Neutrophil (primary cell): ENCODE data around the gene CDK5R1.
"Not testable (repeated sequence)": the region's sequence is repeated elsewhere in the genome, so short reads cannot be mapped to it uniquely, and the experiment has no call there.

Source experiments
- H3K27ac ChIP-seq: fragments of 200-600 bp; sonication (generic); 2 replicates; pipeline ENCODE4 v1.5.1; 2016; ENCODE audit warnings: mild to moderate bottlenecking, moderate library complexity
- H3K27me3 ChIP-seq: fragments of 200-600 bp; sonication (generic); 2 replicates; pipeline ENCODE4 v1.6.0; 2016; ENCODE audit warnings: mild to moderate bottlenecking
- H3K36me3 ChIP-seq: fragments of 200-600 bp; sonication (generic); 2 replicates; pipeline ENCODE4 v1.5.1; 2017
- H3K4me1 ChIP-seq, 2 experiments: fragments of 200-600 bp in 1 of 2; sonication (generic) in 1 of 2; 1 replicate in 1 of 2; 2 replicates in 1 of 2; pipeline versions ENCODE4 v1.5.1 to v1.6.1; 2013 to 2016; ENCODE audit warnings: low read depth in 1 of 2, low read length in 1 of 2, mild to moderate bottlenecking in 1 of 2, moderate library complexity in 1 of 2; ENCODE audit not compliant: control insufficient read depth in 1 of 2, insufficient read depth in 1 of 2
- H3K4me3 ChIP-seq, 2 experiments: fragments of 200-600 bp in 1 of 2; sonication (generic) in 1 of 2; 1 replicate in 1 of 2; 2 replicates in 1 of 2; pipeline ENCODE4 v1.5.1; 2013 to 2016; ENCODE audit warnings: low read depth in 1 of 2, low read length in 1 of 2, mild to moderate bottlenecking in 1 of 2, moderate library complexity in 1 of 2
- H3K9me3 ChIP-seq: fragments of 200-600 bp; sonication (generic); 2 replicates; pipeline ENCODE4 v1.5.1; 2016
- TF ChIP-seq, protein P1 (sequence below): fragments of 200-600 bp; sonication (generic); IDR thresholded peaks from 2 replicates; pipeline ENCODE4 v1.5.1; 2016; ENCODE audit warnings: antibody characterized with exemption

CDK5R1 gene

DNA sequence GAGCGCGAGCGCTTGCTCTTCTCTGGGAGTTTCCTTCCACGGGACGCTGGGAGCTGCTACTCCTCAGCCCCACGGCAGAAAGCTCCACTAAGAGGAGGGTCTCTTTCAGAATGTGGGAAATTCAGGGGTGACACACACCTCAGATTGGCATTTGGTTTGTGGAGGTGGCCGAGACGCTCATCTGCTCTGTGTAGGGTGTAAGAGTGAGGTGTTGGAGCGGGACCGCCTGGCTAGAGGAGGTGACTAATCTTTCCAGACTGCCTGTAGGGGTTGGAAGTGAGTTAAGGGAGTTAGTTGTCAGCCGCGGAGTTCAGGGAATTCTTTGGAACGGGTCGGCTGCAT is 41.7 kb upstream of the CDK5R1 start:
- Histone ChIP-seq H3K27me3 (peaks cover 29% of the 10 kb centered on the region), H3K4me3 (peak overlapping the region; percentile 85 to 94), H3K27ac (peak overlapping the region; percentile 67), H3K9me3 (no peaks in the 10 kb centered on the region), H3K36me3 (peaks cover 31% of the 10 kb centered on the region), H3K4me1 (peaks cover 15 to 20% of the 10 kb centered on the region in 2 experiments)
- TF ChIP-seq, protein P1, sequence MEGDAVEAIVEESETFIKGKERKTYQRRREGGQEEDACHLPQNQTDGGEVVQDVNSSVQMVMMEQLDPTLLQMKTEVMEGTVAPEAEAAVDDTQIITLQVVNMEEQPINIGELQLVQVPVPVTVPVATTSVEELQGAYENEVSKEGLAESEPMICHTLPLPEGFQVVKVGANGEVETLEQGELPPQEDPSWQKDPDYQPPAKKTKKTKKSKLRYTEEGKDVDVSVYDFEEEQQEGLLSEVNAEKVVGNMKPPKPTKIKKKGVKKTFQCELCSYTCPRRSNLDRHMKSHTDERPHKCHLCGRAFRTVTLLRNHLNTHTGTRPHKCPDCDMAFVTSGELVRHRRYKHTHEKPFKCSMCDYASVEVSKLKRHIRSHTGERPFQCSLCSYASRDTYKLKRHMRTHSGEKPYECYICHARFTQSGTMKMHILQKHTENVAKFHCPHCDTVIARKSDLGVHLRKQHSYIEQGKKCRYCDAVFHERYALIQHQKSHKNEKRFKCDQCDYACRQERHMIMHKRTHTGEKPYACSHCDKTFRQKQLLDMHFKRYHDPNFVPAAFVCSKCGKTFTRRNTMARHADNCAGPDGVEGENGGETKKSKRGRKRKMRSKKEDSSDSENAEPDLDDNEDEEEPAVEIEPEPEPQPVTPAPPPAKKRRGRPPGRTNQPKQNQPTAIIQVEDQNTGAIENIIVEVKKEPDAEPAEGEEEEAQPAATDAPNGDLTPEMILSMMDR: no peak

DNA sequence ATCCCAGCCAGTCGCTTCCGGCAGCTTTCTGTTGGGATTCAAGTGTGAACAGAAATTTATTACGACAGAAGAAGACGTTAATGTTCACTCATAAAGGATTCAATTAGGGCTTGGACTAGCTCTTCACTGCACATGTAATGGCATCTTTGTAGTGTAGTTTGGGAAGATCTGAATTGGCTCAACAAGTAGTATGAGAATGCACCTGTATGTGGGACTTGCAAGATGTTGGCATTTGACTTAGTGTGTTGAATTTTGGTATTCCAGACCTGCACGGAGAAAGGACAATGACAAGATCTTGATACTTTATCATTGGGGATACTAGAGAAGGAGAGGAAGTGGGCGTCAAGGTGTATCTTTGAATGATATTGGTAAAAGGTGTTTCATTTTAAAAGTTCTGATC is 41.3 kb upstream of the CDK5R1 start:
- peaks cover 32% of the 10 kb centered on the region for H3K36me3 ChIP-seq
- peaks cover 15 to 20% of the 10 kb centered on the region in 2 experiments for H3K4me1 ChIP-seq
- H3K4me3 ChIP-seq: peak overlapping the region; percentile 85 to 94
- TF ChIP-seq, protein P1: no peak
- H3K9me3 ChIP-seq: no peaks in the 10 kb centered on the region
- peaks cover 29% of the 10 kb centered on the region for H3K27me3 ChIP-seq
- H3K27ac ChIP-seq: no peak overlapping the region

DNA sequence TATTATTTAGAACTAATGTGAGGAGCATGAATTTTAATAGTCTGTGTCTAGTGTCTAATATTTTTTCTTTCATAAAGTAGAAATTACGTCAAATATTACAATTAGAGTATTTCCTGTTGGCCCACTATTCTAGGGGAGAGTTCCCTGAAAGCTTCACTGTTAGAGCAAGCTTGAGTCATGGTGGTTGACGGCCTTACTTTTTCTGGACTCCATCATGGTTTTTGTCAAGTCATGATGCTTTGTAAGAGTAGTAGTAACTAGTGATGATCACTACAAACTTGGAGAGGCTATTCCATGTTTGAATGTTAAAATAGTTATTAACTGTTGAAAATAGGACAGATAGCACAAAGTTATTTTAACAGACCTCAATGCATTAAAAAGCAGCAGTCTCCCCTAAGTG is 40.8 kb upstream of the CDK5R1 start:
- Histone ChIP-seq H3K9me3 (no peaks in the 10 kb centered on the region), H3K27me3 (peaks cover 29% of the 10 kb centered on the region), H3K4me1 (peaks cover 15 to 20% of the 10 kb centered on the region in 2 experiments), H3K4me3 (no peak overlapping the region), H3K36me3 (peaks cover 32% of the 10 kb centered on the region), H3K27ac (no peak overlapping the region)
- TF ChIP-seq, protein P1: no peak

DNA sequence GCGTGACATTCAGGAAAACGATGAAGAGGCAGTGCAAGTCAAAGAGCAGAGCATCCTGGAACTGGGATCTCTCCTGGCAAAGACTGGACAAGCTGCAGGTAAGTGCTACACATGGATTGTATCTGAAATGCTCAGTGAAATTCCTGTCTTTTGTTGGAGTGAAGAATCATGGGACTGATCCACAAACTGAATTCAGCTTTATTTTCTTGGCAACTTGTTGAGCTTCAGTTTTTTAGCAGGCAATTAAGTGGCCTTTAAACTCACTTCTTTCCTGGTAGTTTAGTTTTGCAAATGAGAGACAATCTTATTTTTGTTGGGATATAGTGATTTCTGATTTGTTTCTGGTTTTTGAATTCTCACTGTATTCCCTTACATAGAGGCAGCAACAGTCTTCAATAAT is 39.8 kb upstream of the CDK5R1 start:
- Histone ChIP-seq H3K27me3 (peaks cover 19% of the 10 kb centered on the region), H3K4me3 (no peak overlapping the region), H3K36me3 (peaks cover 41% of the 10 kb centered on the region), H3K4me1 (peaks cover 15 to 20% of the 10 kb centered on the region in 2 experiments), H3K27ac (no peak overlapping the region), H3K9me3 (no peaks in the 10 kb centered on the region)
- TF ChIP-seq, protein P1: no peak

DNA sequence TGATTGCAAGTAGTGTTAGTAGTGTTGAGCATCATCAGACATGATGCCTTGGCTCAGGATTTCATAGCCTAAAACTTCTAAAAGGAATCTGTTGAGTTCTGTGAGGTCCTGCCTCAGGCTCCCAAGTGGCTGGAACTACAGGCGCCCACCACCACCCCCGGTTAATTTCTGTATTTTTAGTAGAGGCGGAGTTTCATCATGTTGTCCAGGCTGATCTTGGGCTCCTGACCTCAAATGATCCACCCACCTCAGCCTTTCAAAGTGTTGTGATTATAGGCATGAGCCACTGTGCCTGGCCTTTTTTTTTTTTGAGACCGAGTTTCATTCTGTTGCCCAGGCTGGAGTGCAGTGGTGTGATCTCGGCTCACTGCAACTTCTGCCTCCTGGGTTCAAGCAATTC is 36.8 kb upstream of the CDK5R1 start:
- Histone ChIP-seq H3K27ac (no peak overlapping the region), H3K36me3 (peaks cover 72% of the 10 kb centered on the region), H3K4me3 (no peak overlapping the region), H3K27me3 (no peaks in the 10 kb centered on the region), H3K9me3 (no peaks in the 10 kb centered on the region), H3K4me1 (peaks cover 9% of the 10 kb centered on the region in 2 experiments)
- TF ChIP-seq, protein P1: no peak

DNA sequence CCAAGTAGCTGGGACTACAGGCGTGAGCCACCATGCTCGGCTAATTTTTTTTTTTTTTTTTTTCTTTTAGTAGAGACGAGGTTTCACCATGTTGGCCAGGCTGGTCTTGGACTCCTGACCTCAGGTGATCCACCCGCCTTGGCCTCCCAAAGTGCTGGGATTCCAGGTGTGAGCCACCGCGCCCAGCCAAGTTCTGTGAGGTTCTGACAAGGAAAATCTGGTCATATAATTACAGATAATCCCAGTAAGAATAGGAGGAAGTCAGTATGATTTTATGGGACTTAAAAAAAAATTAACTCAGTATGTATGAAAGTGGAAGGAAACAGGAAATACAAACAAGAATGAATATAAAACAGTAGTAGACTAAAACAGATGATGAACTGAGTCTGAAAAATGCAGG is 36.4 kb upstream of the CDK5R1 start:
- not testable (repeated sequence) for H3K4me1 ChIP-seq, H3K4me3 ChIP-seq, H3K27me3 ChIP-seq, H3K9me3 ChIP-seq, H3K27ac ChIP-seq
- peaks cover 76% of the 10 kb centered on the region for H3K36me3 ChIP-seq
